Measurements from ENCODE around the gene LSM3.
"Not testable (repeated sequence)": the region's sequence is repeated elsewhere in the genome, so short reads cannot be mapped to it uniquely, and the experiment has no call there.

Gene LSM3

GRCh38 chr3:14222457-14222856, 43.8 kb downstream of the LSM3 start:
- DNase-seq (ENCODE audit: low spot score), result no peak

- DNase-seq (ENCODE audit: low spot score), result no peak
Observed at GRCh38 chr3:14222900-14223594, 44.4 kb downstream of the LSM3 start.

GRCh38 chr3:14223595-14223994, 45.0 kb downstream of the LSM3 start:
- DNase-seq (ENCODE audit: low spot score), result no peak

- DNase-seq (ENCODE audit: low spot score), result no peak
Observed at GRCh38 chr3:14224895-14225294, 46.3 kb downstream of the LSM3 start.

GRCh38 chr3:14225421-14225820, 46.8 kb downstream of the LSM3 start:
- DNase-seq (ENCODE audit: low spot score), result no peak

GRCh38 chr3:14226351-14226750, 47.7 kb downstream of the LSM3 start:
- DNase-seq (ENCODE audit: low spot score), result not testable (repeated sequence)

GRCh38 chr3:14227856-14228255, 49.2 kb downstream of the LSM3 start:
- no peak for DNase-seq (ENCODE audit: low spot score)

- DNase-seq (ENCODE audit: low spot score), result no peak
Observed at GRCh38 chr3:14228681-14229470, 50.3 kb downstream of the LSM3 start.

GRCh38 chr3:14229695-14230094, 51.1 kb downstream of the LSM3 start:
- not testable (repeated sequence) for DNase-seq (ENCODE audit: low spot score)

GRCh38 chr3:14230729-14231128, 52.1 kb downstream of the LSM3 start:
- DNase-seq (ENCODE audit: low spot score), result no peak

GRCh38 chr3:14231145-14231990, 52.8 kb downstream of the LSM3 start:
- no peak for DNase-seq (ENCODE audit: low spot score)

GRCh38 chr3:14231998-14232501, 53.4 kb downstream of the LSM3 start:
- DNase-seq (ENCODE audit: low spot score), result no peak

- DNase-seq (ENCODE audit: low spot score), result no peak
Observed at GRCh38 chr3:14234251-14235002, 55.8 kb downstream of the LSM3 start.

- DNase-seq (ENCODE audit: low spot score), result no peak
Observed at GRCh38 chr3:14235003-14235911, 56.6 kb downstream of the LSM3 start.

GRCh38 chr3:14235912-14236295, 57.3 kb downstream of the LSM3 start:
- no peak for DNase-seq (ENCODE audit: low spot score)

- no peak for DNase-seq (ENCODE audit: low spot score)
Observed at GRCh38 chr3:14236902-14237301, 58.3 kb downstream of the LSM3 start.

GRCh38 chr3:14237457-14237856, 58.8 kb downstream of the LSM3 start:
- DNase-seq (ENCODE audit: low spot score), result peak; percentile 33

- DNase-seq (ENCODE audit: low spot score), result no peak
Observed at GRCh38 chr3:14238356-14238755, 59.7 kb downstream of the LSM3 start.

- no peak for DNase-seq (ENCODE audit: low spot score)
Observed at GRCh38 chr3:14238930-14239329, 60.3 kb downstream of the LSM3 start.

GRCh38 chr3:14239940-14240339, 61.3 kb downstream of the LSM3 start:
- DNase-seq (ENCODE audit: low spot score), result no peak

GRCh38 chr3:14240366-14240765, 61.7 kb downstream of the LSM3 start:
- no peak for DNase-seq (ENCODE audit: low spot score)

Measured in globus pallidus (tissue), 1 donor.